HG03095 (cell line): Measurements from ENCODE around the gene COPS7A.

Source experiments
- ATAC-seq: cut with Tn5 transposase; IDR thresholded peaks from one replicate; pipeline ENCODE4 v1.9.1; 2021; ENCODE audit warnings: moderate library complexity; ENCODE audit not compliant: unreplicated experiment

COPS7A gene

DNA sequence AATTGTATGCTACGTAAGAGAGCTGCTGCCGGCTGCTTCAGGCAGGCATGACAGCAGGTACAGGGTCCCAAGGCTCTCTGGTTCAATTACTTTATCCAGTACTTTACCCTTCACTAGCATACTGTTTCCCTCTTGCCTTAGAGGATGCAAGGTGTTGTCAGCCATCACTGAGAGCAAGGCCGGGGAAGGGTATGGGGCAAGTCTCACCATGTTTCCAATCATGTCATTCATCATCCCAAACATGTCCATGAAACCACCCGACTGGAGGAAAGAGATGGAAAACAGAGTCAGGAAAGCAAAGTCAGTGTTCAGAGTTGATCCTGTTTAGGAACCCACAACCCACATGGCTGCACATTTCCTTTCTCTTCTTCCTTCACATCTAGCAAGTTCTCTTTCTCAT lies 26.7 kb downstream of the COPS7A start:
- ATAC-seq = no peak

DNA sequence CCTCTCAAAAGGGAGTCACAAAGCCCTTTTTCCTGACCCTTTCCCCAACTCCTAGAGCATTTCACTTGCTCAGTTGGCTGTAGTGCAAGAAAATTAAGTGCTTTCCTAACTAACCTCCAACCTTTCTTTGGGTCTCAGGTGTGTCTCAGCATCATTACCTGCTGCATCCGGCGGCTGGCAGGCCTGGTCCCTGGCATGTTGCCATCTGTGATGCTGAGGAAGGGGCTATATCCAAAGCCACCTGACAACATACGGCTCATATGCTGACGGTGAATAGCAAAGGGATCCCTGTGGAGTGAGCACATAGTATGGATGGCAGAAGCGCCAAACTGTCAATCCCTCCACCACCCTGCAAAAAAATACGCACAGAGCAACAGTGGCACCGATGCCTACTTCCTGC lies 27.9 kb downstream of the COPS7A start:
- ATAC-seq = no peak

DNA sequence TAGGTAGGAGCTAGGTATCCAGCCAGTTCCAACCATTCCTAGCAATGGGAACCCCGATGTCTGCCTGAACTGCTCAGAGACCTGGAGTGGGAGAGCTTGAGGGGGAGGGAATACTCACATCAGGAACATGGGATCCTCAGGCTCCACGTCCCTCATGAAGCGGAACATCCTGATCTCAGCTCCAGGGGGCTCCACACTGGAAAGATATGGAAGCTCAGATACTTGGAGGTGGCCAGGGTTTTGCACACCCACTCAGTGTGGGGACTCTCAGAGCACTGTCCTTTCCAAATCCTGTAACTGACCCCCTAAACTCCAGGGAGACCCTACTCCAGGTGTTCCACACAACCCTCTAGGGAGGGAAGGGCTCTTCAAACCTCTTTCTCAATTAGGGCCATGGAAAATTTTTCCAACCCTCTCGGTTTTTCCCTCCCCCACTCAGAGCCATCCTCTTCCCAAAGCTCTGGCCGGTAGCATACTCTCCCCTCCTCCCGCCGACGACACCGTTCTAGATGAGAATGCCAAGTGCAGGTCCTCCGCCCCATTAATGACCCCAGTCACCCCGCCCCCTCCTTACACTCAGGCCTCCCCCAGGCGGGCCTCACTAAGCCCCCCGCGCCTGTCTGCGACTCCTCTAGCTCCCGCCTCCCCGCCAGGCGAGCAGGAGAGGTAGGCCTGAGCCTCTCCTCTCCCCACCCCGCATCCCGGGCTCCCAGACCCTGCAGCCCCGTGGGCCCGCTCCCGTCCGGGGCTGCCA lies 28.5 kb downstream of the COPS7A start:
- peak; percentile 2 for ATAC-seq

DNA sequence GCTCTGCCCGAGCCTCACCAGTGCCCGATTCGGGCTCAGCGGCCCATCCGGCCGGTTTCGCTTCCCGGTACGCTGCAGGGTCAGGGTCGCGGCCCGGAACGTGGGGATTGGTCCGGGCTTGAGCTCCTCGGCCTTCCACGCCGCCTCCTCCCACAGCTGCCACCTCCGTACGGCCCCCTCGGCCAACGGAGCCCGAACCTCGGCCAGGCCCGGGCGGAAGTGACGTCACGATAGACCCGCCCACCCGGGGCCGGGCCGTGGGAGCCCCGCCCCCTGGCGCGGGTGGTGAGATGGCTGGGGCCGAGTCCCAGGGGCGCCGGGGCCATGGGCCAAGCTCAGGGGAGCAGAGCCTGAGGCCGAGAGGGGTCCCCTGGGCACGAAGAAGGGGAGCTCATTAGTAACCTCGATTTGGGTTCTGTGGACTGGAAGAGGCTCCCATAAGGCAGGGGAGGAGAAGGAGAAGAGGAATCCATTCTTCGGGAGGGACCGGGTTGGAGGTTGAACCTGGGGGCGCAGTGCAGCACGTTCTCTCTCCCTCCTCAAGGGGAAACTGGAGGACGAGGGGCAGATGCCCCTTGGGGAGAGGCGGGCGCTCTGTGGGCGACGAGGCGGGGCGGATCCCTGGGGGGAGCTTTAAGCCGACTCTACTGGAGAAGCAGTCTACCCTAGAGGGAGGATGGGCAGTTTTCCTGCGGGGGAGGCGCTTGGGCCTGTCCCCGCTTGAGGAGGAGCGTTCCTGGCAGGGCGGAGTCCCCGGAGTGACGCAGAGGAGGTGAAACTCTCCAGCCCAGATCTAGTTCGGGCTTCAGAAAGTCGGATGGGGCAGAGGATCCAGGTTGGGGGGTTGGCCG lies 29.3 kb downstream of the COPS7A start, which contains the start of gene MLF2:
Gene MLF2, minus strand, starts transcription at position 221 of the 851 bp plus-strand sequence. CDS start 807 bp downstream, outside the sequence.
- ATAC-seq = peak; percentile 86

DNA sequence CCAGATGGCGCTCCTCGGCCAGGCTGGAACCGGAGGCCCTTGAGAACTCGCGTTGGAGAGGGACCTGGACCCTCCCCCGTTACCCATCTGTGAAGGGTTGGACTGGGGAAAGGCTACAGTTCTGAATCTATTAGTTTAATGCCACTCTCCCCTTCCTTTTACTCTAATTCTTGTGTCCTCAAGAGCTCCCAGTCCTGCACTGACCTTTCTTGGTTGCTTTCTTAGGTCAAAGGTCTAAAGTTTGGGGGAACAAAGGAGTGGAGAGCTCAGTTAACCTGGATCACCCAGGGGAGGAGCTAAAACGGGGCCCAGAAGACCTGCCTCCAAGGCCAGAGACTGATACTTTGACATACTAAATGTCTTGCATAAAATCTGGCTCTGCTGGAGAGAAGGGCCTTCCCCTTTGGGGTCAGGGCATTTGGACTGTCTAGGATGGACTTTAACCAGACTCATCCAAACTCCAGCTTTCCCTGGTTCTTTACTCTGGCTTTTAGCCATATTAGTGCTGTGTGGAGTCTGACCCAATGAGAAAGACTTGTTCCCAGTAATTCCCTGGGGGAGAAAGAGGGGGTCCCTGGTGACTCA lies 30.0 kb downstream of the COPS7A start:
- ATAC-seq = no peak

DNA sequence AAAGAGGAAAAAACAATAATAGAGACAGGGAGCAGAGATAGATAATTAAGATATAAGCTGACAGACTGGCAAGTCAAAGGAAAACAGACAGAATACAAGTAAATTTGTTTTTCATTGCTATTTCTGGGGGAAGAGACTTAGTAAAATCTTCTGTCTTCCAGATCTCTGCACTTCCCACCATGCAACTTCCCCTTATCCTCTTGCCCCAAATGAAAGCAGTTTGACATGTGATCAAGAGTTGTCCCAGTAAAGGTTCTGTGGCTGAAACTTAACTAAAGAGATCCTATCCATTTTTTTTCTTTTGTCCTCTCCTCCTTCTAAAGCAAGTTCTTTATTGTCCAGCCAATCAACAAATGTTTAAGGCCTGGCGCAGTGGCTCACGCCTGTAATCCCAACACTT lies 30.6 kb downstream of the COPS7A start:
- ATAC-seq = no peak

DNA sequence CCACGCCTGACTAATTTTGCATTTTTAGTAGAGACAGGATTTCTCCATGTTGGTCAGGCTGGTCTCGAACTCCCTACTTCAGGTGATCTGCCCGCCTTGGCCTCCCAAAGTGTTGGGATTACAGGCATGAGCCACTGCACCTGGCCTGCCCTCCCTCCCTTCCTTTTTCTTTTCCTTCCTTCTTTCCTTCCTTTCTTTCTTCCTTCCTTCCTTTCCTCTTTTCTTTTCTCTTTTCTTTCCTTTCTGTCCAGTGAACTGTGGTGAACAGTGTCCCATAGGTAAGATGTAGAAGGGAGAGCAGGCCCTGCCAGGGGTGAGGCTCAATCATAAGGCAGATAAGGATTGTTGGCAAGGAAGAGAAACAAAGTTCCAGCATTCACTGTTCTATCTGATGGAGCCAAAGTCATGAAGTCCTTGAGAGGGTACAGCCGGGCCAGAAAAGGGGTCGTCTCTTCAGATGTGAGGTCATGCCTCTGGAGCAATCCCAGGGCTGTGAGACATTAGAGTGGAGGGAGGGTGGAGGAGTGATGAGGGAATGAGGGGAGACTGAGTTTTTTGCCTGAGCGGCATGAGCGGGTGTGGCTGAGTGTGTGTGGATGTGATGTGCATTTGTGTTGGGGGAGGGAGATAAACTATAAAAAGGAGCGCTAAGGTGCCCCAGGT lies 33.3 kb downstream of the COPS7A start:
- no peak for ATAC-seq

DNA sequence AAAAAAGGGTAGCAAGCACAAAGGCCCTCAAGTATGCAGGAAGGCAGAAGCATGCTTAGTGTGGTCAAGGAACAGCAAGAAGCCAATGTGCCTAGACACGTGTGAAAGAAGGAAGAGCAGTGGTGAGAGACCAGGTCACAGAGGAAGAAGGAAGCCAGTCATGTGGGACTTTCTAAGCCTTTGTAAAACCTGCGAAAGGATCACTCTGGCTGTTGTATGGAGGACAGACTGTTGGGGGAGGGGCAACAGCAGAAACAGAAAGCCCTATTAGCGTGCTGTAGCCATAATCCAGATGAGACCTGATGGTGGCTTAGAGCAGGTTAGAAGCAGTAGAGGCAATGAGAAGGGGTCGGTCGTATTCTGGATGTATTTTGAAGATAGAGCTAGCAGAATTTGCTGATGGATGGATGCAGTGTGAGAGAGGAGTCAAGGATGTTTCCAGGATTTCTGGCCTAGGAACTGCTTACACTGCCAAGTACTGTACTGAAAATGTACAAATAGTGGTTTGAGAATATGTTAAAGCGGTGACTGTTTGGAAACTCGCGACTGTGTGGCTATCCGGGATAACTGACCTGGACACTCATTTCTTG lies 34.8 kb downstream of the COPS7A start:
- no peak for ATAC-seq

DNA sequence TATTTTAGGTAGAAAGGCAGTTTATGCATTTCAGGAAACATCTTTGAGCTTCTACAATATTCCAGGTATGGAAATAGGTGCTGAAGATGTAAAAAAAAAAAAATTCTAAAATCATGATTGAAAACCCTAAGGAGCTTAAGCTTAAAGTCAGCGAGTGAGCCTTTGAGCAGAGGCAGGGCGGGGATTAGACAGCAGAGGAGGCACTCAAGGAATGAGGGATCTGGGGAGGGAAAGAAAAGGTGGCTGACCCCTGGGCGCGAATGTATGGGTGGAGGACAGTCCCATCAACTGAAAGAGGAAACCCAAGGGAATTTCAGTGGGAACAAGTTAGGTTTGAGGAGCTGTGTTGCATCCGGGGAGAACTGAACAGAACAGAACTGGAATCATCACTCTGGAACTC lies 35.9 kb downstream of the COPS7A start:
- no peak for ATAC-seq

DNA sequence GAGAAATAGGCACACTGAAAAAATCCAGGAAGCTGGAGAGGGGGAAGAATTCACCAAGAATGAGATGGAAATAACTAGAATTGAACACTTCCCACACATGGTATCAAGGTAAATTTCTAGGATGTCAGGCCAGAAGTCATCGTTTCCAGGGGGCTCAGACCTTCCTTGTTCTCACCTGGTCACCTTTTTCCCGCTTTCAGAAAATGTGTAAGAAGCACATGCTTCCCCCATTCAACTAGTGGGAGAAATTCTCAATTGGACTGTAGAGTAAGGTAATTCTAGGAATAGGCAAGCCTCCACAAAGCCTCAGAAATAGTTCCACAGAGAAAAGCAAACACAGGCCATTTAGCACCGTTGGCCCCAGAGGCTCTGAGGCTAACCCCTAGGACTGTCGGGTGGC lies 39.5 kb downstream of the COPS7A start:
- ATAC-seq = no peak

DNA sequence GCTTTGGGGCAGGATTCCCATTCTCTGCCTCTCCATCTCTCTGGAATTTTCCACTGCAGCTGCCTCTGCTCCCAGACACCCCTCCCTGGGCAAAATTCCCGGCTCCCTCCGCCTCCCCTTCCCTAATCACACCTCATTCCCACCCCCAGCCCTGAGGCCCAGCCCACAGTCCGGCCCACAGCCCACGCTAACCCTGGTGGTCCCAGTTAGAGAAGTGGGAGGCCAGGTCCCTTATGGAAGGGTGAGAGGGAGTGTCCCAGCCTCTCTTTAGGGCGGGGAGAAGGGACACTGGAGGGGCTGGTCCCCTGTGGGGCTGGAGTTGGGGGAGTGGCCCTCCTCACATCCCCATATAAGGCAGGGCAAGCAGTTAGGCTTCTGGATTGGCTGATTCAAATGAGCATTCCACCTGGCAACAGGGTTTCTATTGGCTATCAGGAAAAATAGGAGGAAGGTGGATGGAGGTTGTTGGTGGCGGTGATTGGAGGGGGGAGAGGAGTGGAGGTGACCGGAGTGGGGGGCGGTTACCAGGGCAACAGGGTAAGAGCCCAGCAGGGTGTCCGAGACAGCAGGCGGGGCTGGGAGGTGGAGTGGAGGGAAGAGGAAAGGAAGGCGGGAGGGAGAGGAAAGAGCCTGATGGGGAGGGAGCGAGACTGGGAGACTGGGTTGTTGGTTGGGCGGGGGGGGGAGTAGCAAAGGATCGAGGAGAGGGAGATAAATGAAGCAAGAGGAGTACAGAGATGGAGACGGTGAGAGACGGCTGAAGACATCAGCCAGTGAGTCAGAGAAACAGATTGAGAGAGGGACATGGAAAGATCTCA lies 40.4 kb downstream of the COPS7A start:
- peak; percentile 72 for ATAC-seq

DNA sequence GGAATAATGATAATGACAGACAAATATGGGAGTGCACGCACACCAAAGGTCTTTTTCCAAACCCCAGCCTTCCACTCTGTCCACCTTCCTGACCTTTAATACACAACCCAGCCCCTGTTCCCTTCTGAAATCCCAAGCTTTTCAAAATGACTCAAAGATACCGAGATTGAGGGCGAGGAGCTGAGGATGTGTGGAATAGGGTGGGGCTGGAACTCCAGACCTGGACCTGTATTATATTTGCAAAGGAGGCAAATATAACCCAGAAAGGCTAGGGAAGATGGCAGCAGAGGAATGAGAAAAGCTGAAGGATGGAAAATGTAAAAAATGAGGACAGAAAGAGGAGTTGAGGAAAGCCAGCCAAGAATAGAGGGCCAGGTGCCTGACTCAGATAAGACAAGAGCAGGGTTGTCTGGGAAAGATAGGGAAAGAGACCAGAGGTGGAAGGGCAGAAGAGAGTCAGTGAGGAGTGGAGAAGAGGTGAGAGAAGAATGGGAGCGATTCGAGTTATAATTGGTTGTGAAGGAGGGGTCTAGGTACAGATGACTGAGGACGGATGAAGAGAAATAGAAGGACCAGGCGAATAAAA lies 41.3 kb downstream of the COPS7A start:
- no peak for ATAC-seq

DNA sequence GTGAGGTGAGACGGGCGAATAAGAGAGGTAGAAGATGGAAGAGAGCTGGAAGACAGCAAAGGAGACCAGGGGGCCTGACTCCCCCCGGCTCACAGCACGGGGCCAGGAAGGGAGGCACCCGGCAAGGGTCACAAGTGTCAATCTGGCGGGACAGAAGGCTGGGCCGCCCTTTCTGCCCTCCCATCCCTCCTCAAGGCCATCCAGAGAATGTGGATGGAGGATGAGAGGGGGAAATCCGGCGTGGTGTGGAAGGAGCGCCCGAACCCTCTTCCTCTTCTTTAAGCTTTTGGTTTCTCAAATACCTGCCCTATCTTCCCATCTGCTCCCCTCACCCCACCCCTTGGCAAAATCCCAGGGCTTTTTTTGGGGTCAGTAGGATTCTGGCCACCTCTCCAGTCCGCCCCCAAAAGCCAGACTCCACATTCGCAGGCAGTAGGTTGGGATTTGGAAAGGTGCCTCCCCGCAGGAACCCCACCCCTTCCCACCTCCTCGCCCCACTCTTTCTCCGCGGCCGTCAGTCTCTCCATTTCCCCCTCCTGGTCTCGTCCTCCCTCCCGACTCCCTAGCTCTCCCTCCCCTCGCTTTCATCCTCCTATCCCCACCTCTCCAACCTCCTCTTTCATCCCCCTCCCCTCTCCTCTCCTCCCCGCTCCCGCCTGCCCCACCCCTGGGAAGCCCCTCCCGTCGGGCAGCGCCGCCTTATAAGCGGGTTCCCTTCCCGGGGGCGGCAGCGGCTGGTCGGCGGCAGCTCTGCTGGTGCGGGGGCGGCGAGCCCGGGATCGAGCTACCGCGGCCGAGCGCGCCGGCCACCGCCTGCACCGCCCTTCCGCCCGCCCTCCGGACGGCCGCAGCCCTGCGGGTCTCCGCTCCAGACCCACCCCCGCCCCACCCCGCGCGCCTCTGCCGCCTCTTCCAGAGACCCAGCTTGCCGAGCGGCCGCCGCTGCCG lies 42.1 kb downstream of the COPS7A start, which contains the start of gene PTMS:
Gene PTMS, plus strand, starts transcription at position 730 of the 948 bp plus-strand sequence. CDS start 343 bp downstream, outside the sequence.
- ATAC-seq = peak; percentile 15

DNA sequence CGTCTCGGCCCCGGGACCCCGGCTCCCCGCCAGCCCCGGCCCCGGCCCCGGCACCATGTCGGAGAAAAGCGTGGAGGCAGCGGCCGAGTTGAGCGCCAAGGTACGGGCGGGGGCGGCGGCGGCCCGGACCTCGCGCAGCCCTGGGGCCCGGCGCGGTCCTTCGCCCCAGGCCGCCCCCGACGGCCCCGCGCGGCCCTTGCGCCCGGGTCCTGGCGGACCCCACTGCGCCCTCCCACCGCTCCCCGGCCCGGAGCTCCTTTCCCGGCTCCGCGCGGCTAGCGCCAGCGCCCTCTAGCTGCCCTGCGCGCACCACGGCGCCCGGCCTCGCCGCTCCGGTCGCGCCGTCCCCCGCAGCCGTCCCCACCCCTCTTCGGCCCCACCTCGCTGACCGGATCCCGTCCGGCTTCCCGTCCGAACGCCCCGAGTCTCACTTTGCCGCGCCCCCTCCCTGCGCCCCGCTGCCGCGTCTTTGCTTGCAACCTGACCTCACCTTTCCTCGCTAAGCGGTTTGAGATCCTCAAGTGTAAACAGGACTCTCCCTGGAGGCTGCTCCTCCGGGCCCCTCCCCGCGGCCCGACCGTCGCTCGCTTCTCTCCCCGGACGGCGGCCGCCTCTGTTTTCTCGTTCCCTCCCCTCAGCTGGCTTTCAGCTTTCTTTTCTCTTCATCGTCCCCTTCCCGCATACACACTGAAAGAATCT lies 43.0 kb downstream of the COPS7A start:
- peak; percentile 44 for ATAC-seq

DNA sequence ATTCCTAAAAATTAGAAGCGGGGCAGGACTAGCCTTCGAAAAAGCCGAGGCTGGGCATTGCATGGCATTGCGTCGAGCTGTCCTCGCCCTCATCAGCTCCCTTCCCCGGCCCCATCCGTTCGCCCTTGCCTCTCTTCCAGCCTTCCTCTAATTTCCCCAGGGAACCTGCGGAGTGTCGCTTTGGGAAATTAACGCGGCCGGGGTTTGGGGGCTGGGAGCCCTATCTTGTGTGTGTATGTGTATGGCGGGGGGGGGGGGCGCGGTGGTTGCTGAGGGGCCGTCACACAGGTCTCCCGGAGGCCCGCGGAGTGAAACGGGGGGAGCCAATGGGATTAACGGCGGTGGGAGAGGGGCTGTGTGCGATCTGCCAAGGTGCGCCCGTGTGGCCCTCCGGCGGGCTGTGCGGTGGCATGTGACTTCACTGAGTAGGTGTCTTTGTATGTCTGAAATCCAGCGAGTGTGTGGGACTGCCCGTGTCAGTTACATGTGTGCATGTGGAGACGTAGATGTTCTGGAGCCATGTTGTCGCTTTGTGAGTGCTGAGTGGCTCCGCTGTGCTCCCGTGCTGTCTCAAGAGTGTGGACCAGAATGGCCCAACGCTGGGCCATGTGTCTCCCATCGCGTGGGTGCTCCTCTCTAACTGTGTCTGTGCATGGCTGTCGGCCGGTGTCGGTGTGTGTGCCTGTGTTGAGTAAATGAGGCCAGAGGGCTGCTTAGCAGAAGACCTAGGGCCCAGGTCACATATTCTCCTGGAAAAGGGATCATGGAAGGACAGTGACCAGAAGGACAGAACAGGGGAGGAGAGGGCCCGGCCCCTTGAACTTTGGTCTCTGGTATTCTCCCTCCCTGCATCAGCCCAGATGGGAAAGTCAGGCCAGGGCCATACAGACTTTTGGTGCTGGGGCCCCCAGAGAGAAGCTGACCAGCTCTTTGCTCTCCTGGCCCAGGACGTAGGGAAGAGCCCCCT lies 43.8 kb downstream of the COPS7A start:
- no peak for ATAC-seq

DNA sequence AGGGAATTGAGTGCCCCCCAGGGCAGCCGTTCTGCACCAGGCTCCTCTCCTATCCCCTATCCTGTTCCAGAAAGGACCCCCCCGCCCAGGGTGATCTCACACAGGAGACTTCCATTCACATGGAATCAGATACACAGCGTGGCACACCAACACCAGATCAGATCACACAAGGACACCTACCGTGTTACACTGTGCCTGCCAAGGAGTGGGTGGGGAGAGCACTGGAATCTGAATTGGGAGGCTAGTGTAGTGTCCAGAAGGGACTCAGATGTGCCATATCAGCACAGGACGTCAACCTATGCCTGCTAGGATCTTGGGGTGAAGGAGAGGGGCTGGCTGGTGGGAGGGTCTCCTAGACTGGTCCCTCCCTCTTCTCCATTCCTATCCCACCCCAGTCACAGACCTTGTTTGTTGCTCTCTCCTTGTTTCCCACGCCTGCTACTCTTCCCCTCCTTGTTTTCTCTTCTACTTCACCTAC lies 44.6 kb downstream of the COPS7A start:
- ATAC-seq = no peak
